ENCODE measurements around the gene CSPG4.
A peak's percentile ranks its signal among the peaks of the same experiment; 100 is the strongest.
"Not testable (repeated sequence)": the region's sequence is repeated elsewhere in the genome, so short reads cannot be mapped to it uniquely, and the experiment has no call there.

The CSPG4 gene

GRCh38 chr15:75732809-75733451 is 20.3 kb upstream of the CSPG4 start:
- Mint-ChIP-seq H3K36me3 (no peaks in the 10 kb centered on the region), H3K4me3 (no peak overlapping the region), H3K4me1 (peaks cover 46% of the 10 kb centered on the region), H3K27me3 (peaks cover 18% of the 10 kb centered on the region), H3K27ac (no peak overlapping the region), H3K9me3 (no peaks in the 10 kb centered on the region)
- ATAC-seq, result peak; percentile 58

DNA sequence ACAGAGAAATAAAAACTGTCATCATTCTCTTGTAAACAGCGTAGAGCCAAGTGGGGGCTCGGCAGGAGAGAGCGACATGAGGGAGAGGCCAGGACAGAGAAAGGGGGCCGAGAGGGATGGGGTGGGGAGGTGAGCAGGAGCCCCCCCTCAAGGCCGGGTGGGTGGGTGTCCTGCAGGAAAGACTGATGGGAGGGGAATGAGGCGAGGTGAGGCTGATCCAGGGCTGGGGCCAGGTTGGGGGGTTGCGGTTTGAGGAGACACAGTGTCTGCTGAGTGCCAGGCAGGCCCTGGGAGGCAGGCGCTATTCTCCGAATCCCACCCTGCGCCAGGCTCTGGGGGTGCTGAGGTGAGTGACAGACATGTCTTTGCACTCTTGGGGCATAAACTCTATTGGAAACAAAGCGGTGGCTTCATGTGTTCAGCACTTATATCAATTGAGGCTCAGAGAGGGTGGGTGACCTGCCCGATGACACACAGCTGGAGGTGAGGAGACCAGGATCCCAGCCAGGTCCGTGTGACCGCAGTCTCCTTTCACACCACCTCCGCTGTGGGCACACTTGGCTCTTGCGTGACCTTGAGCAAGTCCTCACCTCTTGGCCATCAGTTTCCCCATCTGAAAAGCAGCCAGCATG is 19.6 kb upstream of the CSPG4 start:
- peaks cover 41% of the 10 kb centered on the region for H3K4me1 Mint-ChIP-seq
- ATAC-seq, result no peak
- peaks cover 24% of the 10 kb centered on the region for H3K27me3 Mint-ChIP-seq
- H3K27ac Mint-ChIP-seq, result no peak overlapping the region
- no peak overlapping the region for H3K4me3 Mint-ChIP-seq
- no peaks in the 10 kb centered on the region for H3K9me3 Mint-ChIP-seq
- no peaks in the 10 kb centered on the region for H3K36me3 Mint-ChIP-seq

GRCh38 chr15:75731248-75732151 is 18.9 kb upstream of the CSPG4 start:
- no peaks in the 10 kb centered on the region for H3K9me3 Mint-ChIP-seq
- H3K27ac Mint-ChIP-seq, result no peak overlapping the region
- ATAC-seq, result no peak
- peaks cover 29% of the 10 kb centered on the region for H3K27me3 Mint-ChIP-seq
- no peaks in the 10 kb centered on the region for H3K36me3 Mint-ChIP-seq
- peaks cover 41% of the 10 kb centered on the region for H3K4me1 Mint-ChIP-seq
- no peak overlapping the region for H3K4me3 Mint-ChIP-seq

- not testable (repeated sequence) for H3K9me3 Mint-ChIP-seq, H3K36me3 Mint-ChIP-seq, H3K27ac Mint-ChIP-seq, H3K4me3 Mint-ChIP-seq, ATAC-seq
- H3K4me1 Mint-ChIP-seq, result peaks cover 40% of the 10 kb centered on the region
- H3K27me3 Mint-ChIP-seq, result peaks cover 29% of the 10 kb centered on the region
Measured at GRCh38 chr15:75730376-75731247, 18.0 kb upstream of the CSPG4 start.

GRCh38 chr15:75729326-75730069 is 16.9 kb upstream of the CSPG4 start:
- H3K9me3 Mint-ChIP-seq, result no peaks in the 10 kb centered on the region
- peaks cover 32% of the 10 kb centered on the region for H3K4me1 Mint-ChIP-seq
- peaks cover 37% of the 10 kb centered on the region for H3K27me3 Mint-ChIP-seq
- ATAC-seq, result no peak
- H3K36me3 Mint-ChIP-seq, result no peaks in the 10 kb centered on the region
- no peak overlapping the region for H3K4me3 Mint-ChIP-seq
- H3K27ac Mint-ChIP-seq, result no peak overlapping the region

DNA sequence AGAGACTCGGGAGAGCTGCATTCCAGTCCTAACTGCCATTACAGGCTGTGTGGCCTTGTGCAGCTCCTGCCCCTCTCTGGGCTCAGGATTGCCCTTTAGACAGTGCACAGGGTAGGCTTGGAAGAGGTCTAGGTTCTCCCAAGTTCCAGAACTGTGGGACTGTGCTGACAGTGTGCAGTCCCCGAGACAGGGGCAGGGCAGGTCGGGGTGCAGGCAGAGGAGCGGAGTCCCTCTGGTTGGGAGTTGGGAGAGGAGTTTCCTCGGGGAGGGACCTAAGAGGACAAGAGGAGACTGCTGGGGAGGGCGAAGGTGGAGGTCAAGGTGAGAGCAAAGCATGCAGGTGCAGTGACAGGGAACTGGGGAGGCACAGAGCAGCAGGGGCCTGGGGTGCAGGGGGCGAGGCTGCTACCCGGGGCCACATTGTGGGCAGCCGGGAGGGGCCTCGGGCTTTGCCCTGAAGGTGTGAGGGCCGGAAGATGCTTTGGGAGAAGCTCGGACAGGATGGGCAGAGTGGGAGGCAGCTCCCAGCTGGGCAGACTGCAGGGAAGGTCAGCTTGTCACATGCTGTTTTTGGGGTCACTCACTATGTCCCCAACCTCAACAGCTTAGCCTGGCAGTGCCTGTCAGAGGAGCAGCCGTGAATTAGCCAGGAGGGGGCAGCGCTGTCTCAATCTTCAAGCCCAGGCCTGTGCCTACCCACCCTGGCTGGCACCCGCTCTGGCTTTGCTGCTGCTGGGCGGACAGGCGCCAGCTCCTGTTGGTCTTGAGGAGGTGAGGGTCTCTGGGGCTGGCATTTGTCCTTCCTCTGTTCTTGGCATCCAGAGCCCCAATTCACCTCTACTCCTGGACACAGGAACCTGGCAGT is 15.4 kb upstream of the CSPG4 start:
- H3K27me3 Mint-ChIP-seq, result peaks cover 37% of the 10 kb centered on the region
- H3K4me1 Mint-ChIP-seq, result peaks cover 25% of the 10 kb centered on the region
- H3K36me3 Mint-ChIP-seq, result no peaks in the 10 kb centered on the region
- H3K9me3 Mint-ChIP-seq, result no peaks in the 10 kb centered on the region
- H3K27ac Mint-ChIP-seq, result no peak overlapping the region
- ATAC-seq, result peak; percentile 69
- H3K4me3 Mint-ChIP-seq, result no peak overlapping the region

- Mint-ChIP-seq H3K4me1 (peaks cover 15% of the 10 kb centered on the region), H3K36me3 (no peaks in the 10 kb centered on the region), H3K4me3 (no peak overlapping the region), H3K9me3 (no peaks in the 10 kb centered on the region), H3K27ac (no peak overlapping the region), H3K27me3 (peaks cover 37% of the 10 kb centered on the region)
- ATAC-seq, result no peak
Measured at GRCh38 chr15:75727031-75727531, 14.4 kb upstream of the CSPG4 start.

DNA sequence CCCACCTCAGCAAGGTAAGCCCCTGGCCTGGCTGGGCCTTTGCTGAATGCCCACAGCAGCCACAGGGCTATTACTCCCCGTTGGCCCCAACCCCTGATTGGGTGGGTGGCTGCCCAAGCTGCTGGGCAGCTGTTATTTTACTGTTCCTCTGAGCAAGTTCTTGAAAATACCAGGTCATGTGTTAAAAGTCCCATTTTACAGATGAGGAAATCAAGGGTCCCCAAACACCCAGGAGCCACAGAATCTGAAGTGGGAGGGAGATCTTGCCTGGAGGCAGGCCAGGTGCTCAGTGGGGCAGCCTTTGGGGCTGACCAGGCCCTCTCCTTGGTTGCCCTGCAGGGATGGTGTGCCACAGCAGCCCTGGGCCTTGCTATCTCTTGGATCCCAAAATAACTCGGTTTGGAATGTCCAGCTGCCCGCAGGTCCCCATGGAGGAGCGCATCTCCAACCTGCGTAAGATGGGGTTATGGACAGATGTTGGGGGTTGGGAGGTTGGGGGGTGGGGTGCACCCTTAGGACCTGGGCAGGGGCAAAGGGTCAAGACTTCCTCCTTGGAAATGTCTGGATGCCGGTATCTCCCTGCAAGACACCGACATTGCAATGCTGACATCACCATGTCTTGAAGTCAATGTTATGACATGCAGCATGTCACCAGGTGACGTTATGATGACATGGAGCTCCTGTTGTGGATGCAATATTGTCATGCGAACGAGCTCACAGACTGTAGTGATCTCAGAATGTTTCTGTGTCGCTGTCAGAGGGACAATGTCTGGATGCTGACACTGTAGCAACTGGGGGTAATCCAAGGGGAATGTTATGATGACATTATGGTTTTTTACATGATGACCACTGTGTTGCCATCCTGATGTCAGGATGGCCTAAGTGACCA is 13.3 kb upstream of the CSPG4 start:
- no peak for ATAC-seq
- no peak overlapping the region for H3K27ac Mint-ChIP-seq
- H3K4me3 Mint-ChIP-seq, result no peak overlapping the region
- no peaks in the 10 kb centered on the region for H3K9me3 Mint-ChIP-seq
- peaks cover 11% of the 10 kb centered on the region for H3K4me1 Mint-ChIP-seq
- H3K36me3 Mint-ChIP-seq, result no peaks in the 10 kb centered on the region
- peaks cover 40% of the 10 kb centered on the region for H3K27me3 Mint-ChIP-seq

DNA sequence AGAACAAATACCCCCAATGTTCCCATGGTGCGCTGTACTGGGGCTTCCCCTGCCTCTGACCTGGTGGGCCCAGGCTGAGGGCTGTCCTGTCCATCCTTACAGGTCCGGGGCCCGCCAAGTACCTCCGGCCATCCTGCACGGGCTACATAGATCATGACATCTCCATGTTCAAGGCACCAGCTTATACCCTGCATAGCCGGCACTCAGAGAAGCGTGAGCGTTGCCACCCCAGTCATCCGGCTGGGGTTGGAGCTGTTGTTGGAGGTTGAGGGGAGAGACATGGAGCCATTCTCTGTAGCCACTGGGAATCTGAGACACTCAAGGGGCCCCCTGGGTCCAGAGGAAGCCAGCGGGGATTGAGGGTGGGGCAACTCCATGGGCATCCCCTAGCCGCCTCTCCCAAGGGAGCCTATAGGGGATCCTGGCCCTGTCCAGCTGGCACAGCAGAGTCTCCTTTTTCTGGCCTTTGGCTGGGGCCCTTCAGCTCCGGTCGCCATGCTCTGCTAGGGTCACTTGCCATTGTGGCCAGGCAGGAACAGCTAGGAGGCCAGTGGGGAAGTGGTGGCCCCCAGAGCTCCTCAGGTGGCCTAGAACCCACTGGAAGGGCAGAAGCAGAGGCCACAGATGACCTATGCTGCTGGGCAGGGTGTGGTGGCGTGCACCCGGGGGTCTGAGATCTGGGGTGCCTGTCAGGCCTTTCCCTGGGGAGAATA is 12.5 kb upstream of the CSPG4 start:
- Mint-ChIP-seq H3K27me3 (peaks cover 46% of the 10 kb centered on the region), H3K9me3 (no peaks in the 10 kb centered on the region), H3K27ac (no peak overlapping the region), H3K4me3 (no peak overlapping the region), H3K36me3 (no peaks in the 10 kb centered on the region), H3K4me1 (peaks cover 14% of the 10 kb centered on the region)
- no peak for ATAC-seq

DNA sequence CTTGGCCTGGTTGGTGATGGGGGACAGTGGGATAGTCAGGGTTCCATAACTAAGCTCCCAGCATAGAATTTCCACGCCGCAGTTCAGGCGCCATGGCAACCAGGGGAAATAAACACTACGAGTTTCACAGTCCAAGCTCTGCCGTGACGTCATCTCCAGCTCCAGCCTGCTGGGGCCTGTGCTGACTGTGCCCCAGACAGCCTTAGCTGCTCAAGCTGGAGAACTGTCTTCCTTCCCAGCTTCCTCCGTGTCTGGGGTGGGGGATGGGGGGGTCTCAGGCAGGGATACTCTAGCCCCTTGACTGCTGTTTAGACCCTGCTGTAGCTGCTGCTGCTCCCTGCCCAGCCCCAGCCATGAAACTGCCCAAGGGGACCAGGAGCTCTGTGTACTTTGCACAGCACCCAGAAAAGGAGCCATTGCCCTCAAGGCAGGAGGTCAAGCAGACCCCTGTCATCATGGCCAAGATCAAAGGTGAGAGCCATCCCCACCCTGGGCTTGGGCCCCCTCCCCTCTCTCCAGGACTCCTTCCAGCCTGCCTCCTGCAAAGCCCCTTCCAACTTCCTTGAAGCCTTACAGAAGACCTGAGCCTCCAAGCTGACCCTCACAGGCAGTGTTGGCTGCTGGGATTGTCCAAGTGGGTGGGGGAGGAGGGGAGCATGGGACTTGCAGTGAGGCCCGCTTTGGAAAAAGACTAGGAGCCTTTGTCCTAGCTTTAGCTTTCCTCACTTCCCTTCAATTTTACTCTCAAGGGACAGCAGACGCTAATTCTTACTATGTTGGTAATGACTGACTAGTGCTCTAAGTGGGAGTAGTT is 11.4 kb upstream of the CSPG4 start:
- Mint-ChIP-seq H3K4me1 (peaks cover 14% of the 10 kb centered on the region), H3K36me3 (no peaks in the 10 kb centered on the region), H3K27ac (no peak overlapping the region), H3K9me3 (no peaks in the 10 kb centered on the region), H3K27me3 (peaks cover 46% of the 10 kb centered on the region), H3K4me3 (no peak overlapping the region)
- ATAC-seq, result peak; percentile 69

DNA sequence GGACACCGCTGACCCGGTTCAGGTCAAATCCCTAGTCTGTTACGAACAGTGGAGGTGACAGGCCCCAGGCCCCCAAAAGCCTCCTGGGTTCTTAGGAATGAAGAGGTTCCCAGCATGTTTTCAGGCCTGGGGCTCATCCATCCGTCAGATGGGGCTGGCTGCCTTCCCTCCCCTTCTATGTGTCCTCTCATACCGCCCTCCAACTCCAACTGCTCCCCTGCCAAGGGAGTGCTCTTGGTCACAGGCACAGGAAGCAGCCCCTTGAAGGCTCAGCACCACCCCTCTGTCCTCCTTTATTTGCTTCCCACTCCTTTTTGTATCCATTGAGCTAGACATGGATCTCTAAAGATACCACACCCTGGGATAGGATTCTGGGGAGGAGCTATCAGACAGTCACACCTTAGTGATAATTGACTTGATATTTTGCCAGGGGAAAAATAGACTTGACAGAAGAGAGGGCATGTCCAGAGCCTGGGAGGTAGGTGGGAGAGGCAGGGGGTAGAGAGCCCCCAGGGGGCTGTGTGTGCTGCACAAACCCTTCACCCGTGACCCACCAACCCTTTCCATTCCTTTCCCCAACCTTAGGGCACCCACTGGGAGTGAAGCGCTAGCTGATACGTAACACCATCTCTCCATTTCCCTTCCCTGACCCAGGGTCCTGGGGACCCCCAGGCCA is 10.7 kb upstream of the CSPG4 start:
- H3K27ac Mint-ChIP-seq, result no peak overlapping the region
- no peak for ATAC-seq
- H3K36me3 Mint-ChIP-seq, result no peaks in the 10 kb centered on the region
- no peaks in the 10 kb centered on the region for H3K9me3 Mint-ChIP-seq
- H3K27me3 Mint-ChIP-seq, result peaks cover 41% of the 10 kb centered on the region
- peaks cover 14% of the 10 kb centered on the region for H3K4me1 Mint-ChIP-seq
- H3K4me3 Mint-ChIP-seq, result no peak overlapping the region
